Activated naive CD8-positive, alpha-beta T cell (primary cell): ENCODE data around the gene NUP160.

Experiments used
- H3K27ac Mint-ChIP-seq: one replicate; pipeline ENCODE4 v1.8.0; 2021; ENCODE audit warnings: mixed read lengths
- H3K27me3 Mint-ChIP-seq: one replicate; pipeline ENCODE4 v1.8.0; 2021; ENCODE audit warnings: mixed read lengths
- H3K36me3 Mint-ChIP-seq: one replicate; pipeline ENCODE4 v1.8.0; 2021; ENCODE audit warnings: mixed read lengths
- H3K4me1 Mint-ChIP-seq: one replicate; pipeline ENCODE4 v1.8.0; 2021; ENCODE audit warnings: low read depth, mixed read lengths
- H3K4me3 Mint-ChIP-seq: one replicate; pipeline ENCODE4 v1.8.0; 2021; ENCODE audit warnings: mild to moderate bottlenecking, mixed read lengths
- H3K9me3 Mint-ChIP-seq: one replicate; pipeline ENCODE4 v1.8.0; 2021; ENCODE audit warnings: low read depth, mixed read lengths

Gene NUP160

GRCh38 chr11:47731475-47731874, 116.7 kb downstream of the NUP160 start:
- no peak overlapping the region for H3K4me3 Mint-ChIP-seq
- H3K36me3 Mint-ChIP-seq: peaks cover 3% of the 10 kb centered on the region
- no peaks in the 10 kb centered on the region for H3K9me3 Mint-ChIP-seq
- H3K27ac Mint-ChIP-seq: no peak overlapping the region
- H3K27me3 Mint-ChIP-seq: no peaks in the 10 kb centered on the region
- H3K4me1 Mint-ChIP-seq: peaks cover 9% of the 10 kb centered on the region
